ENCODE data around the gene NRP2.

Gene NRP2

GRCh38 chr2:205696927-205697441, 14.7 kb downstream of the NRP2 start:
- no peak overlapping the region for H3K4me3 ChIP-seq (ENCODE audit: low read depth, low read length)
- TF ChIP-seq, protein P1, sequence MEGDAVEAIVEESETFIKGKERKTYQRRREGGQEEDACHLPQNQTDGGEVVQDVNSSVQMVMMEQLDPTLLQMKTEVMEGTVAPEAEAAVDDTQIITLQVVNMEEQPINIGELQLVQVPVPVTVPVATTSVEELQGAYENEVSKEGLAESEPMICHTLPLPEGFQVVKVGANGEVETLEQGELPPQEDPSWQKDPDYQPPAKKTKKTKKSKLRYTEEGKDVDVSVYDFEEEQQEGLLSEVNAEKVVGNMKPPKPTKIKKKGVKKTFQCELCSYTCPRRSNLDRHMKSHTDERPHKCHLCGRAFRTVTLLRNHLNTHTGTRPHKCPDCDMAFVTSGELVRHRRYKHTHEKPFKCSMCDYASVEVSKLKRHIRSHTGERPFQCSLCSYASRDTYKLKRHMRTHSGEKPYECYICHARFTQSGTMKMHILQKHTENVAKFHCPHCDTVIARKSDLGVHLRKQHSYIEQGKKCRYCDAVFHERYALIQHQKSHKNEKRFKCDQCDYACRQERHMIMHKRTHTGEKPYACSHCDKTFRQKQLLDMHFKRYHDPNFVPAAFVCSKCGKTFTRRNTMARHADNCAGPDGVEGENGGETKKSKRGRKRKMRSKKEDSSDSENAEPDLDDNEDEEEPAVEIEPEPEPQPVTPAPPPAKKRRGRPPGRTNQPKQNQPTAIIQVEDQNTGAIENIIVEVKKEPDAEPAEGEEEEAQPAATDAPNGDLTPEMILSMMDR (IDR thresholded peaks at IDR 0.05; ENCODE audit: borderline replicate concordance, insufficient read depth, low read depth, low read length), result no peak

DNA sequence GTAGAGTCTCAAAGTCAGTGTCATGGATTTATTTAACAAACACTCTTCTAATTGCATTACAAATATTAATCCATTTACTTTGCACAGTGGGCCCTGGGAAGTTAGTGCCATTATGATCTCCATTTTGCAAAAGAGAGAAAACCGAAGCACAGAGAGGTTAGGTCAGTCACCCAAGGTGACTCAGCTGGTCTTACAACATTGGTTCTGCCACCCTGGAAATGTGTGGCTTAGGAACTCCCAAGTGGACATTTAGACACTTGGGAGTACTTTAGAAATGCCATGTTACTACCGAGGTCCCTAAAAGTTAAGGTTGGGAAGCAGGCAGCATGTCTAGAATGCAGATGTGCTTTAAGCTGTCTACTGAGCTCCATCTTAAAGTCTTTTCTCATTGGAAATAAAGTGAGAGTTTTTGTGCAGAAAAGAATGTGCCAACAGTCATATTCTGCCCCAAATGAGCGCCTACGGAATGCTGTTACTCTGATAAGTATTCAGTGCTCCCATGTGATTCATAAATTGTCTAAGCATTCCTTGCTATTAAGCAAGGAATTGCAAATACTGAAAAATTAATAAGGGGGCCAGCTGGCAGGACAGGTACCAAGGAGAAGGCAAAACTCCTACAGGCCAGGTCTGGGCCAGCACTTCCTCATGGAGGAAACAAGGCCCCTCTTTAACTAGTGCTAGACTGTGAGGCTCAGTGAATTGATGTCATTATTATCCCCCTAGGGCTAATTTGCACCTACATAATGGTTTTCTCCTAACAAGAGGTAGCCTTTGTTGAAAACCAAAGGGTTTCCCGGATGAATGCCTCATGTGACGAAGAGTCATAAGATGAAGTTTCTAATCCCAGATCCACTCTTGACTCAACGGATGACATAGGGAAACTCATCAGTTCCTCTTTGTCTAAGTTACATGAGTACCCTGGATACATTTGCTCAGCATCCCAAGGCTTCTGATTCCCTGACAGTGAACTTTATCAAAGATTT, 16.3 kb downstream of the NRP2 start:
- TF ChIP-seq, protein P1 (IDR thresholded peaks at IDR 0.05; ENCODE audit: borderline replicate concordance, insufficient read depth, low read depth, low read length), result no peak
- no peak overlapping the region for H3K4me3 ChIP-seq (ENCODE audit: low read depth, low read length)

DNA sequence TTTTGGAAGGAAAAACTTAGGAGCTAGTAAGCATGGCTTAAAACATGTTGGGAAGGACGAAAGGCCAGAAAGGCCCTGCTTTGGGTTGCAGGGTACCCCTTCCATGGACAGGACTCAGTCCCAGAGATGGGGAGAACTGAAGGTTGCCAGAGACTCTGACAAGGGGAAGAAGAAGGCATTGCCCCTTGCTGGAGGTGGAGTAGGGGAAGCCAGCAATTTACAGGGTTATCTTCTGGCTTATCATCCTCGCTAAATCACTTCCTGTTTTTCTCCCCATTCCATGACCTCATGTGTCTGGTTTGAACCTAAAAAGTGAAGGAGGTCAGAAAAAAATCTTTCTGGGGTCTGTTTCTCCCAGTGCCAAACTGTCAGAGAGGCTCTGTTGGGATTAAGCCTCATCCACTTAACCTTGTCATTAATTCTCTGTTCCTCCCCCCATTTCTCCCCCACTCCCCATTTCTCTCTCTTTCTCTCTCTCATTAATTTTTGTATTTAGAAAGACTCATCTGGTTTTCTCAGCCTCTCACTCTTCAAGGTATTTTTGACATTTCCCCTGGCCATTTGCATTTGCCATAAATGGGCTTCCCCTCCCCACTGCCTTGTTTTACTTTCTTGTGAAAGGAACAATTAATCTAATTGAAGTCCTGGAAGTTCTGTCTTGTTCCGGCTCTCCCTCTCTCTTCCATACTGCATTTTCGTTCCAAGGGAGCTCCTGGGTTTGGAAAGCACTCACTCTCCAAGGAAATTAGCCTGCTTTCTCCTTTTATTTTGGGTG, 17.4 kb downstream of the NRP2 start:
- TF ChIP-seq, protein P1 (IDR thresholded peaks at IDR 0.05; ENCODE audit: borderline replicate concordance, insufficient read depth, low read depth, low read length), result no peak
- H3K4me3 ChIP-seq (ENCODE audit: low read depth, low read length), result no peak overlapping the region

GRCh38 chr2:205700331-205701132, 18.2 kb downstream of the NRP2 start:
- H3K4me3 ChIP-seq (ENCODE audit: low read depth, low read length), result no peak overlapping the region
- TF ChIP-seq, protein P1 (IDR thresholded peaks at IDR 0.05; ENCODE audit: borderline replicate concordance, insufficient read depth, low read depth, low read length), result no peak

DNA sequence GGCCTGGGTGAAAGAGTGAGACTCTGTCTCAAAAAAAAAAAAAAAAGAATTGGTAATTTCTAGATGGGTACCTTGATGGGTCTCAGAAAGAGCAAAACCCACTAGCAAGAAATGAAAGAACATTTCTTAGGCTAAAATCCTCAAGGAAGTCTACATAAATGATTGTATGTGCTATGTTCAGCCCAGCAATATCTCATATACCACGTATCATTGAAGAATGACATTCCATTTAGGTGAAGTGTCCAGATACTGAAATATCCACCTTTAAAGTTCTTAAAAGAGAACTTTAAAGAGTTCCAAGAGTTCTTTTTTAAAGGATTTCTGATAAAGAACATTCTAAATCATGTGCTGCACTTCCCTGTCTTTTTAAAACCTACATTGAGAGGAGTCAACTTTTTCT, 19.2 kb downstream of the NRP2 start:
- TF ChIP-seq, protein P1 (IDR thresholded peaks at IDR 0.05; ENCODE audit: borderline replicate concordance, insufficient read depth, low read depth, low read length), result no peak
- H3K4me3 ChIP-seq (ENCODE audit: low read depth, low read length), result no peak overlapping the region

DNA sequence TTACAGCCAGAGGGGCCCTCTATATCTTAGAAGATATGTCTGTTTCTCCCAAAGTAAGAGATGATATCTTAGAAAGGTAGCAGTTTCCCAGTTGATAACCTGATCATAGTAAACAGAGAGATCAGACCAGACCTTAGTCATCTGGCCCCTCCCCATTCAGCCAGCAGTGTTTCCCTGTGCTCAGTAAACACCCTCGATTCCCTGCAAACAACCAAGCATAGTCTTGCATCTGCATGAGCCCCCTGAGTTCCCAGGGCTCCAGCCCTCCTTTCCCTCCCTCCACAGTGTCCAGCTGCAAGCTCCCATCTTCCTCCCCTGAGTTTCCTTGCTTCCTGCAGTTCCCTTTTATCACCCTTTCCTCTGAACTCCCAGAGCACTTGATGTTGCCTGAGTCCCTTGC, 20.3 kb downstream of the NRP2 start:
- TF ChIP-seq, protein P1 (IDR thresholded peaks at IDR 0.05; ENCODE audit: borderline replicate concordance, insufficient read depth, low read depth, low read length), result no peak
- H3K4me3 ChIP-seq (ENCODE audit: low read depth, low read length), result no peak overlapping the region
